Inferior parietal cortex (tissue), 1 donor: ENCODE results near the gene HS3ST5.
"Not testable (repeated sequence)": the region's sequence is repeated elsewhere in the genome, so short reads cannot be mapped to it uniquely, and the experiment has no call there.

Source experiments
- DNase-seq: peaks from one replicate; pipeline ENCODE4 v3.0.0-alpha.2; 2016; ENCODE audit errors: extremely low spot score

HS3ST5 gene

DNA sequence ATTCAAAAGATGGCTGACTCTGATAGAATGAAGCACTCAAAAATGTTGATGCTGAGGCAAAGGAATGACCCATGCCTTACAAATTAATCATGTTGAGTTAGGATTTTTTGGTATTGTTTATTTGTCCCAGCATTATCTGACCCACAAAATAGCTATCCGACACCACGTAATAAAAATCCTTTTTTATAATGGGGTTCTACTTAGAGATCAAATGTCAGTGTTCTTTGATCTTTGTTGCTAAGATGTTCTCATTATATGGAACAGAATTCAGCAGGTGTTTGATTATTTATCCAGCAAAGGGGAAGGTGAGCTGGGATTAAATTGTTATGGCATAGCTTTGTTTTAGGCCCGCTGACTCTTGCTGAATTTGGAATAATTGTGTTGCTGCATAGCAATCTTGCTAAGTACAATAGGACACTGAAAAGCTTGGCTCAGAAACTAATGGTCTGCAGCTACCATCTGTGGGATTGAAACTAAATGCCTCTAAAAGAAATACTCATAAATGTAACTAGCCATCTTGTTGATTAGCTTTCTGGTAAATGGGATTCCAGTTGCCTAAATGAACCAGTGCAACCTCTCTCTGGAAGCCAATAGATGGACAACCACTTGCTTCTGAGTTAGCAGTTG lies 191.6 kb downstream of the HS3ST5 start:
- no peak for DNase-seq

DNA sequence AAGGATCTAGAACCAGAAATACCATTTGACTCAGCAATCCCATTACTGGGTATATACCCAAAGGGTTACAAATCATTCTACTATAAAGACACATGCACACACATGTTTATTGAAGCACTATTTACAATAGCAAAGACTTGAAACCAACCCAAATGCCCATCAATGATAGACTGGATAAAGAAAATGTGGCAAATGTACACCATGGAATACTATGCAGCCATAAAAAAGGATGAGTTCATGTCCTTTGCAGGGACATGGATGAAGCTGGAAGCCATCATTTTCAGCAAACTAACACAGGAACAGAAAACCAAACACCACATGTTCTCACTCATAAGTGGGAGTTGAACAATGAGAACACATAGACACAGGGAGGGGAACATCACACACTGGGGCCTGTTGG lies 193.6 kb downstream of the HS3ST5 start:
- DNase-seq, result not testable (repeated sequence)

DNA sequence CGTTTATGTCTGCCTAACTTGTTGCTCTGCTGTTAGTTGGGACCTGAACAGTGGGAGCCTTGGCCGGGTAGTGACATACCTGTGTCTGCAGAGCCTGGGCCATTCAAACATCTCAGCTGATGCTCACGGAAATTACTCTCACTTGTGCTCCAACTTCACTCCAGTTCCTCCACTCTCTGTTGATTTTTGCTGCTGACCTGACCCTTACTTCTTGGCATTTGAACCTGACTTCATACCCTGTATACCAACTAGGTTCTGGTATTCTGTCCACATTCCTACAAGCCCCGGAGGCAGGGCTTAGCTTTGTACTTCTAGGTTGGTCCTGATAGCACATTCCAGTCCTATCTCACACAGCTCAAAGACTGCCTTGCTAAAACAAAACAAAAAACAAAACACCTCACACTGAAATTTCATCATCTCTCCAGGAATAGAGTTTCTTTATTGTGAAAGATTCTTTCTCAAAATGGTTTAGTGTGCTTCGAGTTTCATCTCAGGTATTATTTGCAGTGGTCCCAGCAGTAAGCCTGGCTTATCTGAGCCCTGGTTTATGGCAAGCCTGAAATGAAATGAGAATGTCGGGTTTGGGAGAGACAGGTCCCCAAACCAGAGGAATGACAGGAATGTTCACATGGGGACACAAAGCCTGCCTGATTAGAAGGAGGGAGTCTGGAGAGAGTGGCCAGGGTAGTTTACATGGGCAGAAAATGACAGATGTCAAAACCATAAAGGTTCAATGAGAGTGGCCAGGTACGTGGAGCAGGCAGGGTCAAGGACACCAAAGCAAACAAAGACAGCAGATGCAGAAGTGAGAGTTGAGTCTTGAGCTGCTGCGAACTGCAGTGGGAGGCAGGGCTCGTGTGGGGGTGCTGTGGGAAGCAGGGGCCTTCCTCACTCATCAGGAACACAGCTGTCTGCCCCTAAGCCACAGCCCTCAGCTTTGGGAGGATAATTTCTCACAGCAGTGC lies 197.7 kb downstream of the HS3ST5 start:
- DNase-seq, result no peak

GRCh38 chr6:114142258-114142657 lies 200.6 kb downstream of the HS3ST5 start:
- DNase-seq, result peak; percentile 35

GRCh38 chr6:114140416-114140815 lies 202.4 kb downstream of the HS3ST5 start:
- DNase-seq, result no peak

DNA sequence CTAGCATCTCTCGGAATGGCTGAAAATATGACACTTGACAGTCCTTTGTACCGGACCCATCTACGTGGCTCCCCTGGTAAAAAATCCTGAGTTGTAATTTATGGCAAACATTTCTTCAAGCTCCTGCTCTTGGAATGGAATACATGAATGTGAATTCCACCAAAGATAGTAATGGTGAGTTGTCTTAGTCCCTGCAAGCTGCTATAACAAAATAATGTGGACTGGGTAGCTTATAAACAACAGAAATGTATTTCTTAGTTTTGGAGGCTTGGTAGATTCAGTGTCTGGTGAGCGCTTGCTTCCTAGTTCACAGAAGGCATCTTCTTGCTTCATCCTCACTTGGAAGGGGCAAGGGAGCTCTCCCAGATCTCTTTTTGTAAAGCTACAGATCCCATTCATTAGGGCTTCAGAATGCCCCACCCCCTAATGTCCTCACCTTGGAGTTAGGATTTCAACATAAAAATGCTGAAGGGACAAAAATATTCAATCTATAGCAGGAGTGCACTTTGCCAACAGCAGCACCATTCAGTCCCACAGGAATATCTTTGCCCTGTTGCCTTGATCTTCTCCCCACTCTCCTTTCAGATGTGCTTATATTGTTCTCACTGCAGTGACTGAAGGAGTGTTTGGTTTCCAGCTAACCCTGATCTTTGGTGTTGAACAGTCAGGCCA lies 204.1 kb downstream of the HS3ST5 start:
- DNase-seq, result no peak

- no peak for DNase-seq
Measured at GRCh38 chr6:114135363-114135971, 207.4 kb downstream of the HS3ST5 start.

GRCh38 chr6:114133816-114134215 lies 209.0 kb downstream of the HS3ST5 start:
- DNase-seq, result no peak

DNA sequence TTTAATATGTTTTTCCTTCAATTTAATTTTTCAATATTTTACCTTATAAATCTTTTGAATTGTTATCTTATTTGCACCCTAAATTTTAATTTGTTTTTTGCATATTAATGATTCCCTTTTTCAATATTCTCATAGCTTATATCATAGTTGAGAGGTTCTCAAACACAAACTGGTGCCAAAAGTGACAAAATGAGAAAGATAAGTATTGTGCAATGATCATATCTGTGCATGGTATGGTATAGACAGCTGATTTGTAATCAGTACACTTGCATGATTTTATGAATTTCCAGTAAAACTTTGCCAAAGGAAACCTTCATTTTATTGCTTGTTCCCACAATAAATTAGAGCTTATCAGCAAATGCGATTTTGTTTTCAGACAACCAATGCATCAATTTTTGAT lies 210.9 kb downstream of the HS3ST5 start:
- DNase-seq, result no peak

GRCh38 chr6:114125576-114125975 lies 217.2 kb downstream of the HS3ST5 start:
- no peak for DNase-seq

GRCh38 chr6:114121913-114122662 lies 220.7 kb downstream of the HS3ST5 start:
- no peak for DNase-seq

GRCh38 chr6:114119056-114119455 lies 223.8 kb downstream of the HS3ST5 start:
- no peak for DNase-seq

DNA sequence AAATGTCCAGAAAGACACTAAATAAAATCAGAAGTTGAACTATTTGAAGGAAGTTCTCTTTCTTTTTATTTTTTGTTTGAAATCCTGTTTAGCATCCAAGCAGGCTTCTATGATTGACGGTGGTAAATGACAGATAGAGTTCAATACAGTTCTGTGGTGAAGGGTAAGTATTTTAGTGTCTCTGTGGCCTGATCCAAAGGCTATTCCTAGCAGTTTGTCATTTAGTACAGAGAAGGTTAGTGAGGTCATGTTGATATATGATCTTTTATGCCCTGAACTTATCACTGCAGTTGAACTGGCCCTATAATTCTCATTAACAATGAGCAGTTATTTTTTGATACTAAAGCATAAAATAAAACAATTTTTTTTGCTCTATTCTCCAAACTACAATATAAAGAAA lies 227.2 kb downstream of the HS3ST5 start:
- no peak for DNase-seq

GRCh38 chr6:114108119-114109002 lies 234.5 kb downstream of the HS3ST5 start:
- peak; percentile 85 for DNase-seq

DNA sequence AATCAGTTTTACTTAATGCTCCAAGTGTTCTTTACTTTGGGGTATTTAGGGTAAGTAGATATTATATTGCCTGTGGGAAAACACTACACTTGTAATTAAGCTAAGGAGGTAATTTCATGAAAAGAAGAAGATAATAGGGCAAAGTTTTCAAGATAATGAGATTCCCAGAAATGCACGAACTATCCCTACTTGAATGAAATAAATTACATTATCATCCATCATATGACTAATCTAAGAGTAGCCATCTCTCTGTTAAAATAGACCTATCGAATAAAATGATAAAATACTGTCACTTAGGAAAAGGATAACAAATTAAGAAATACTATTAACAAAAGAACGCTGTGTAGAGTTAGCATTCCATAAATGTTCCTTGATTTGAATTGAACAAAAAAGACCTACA lies 236.8 kb downstream of the HS3ST5 start:
- DNase-seq, result no peak

- no peak for DNase-seq
Measured at GRCh38 chr6:114101255-114101654, 241.6 kb downstream of the HS3ST5 start.

DNA sequence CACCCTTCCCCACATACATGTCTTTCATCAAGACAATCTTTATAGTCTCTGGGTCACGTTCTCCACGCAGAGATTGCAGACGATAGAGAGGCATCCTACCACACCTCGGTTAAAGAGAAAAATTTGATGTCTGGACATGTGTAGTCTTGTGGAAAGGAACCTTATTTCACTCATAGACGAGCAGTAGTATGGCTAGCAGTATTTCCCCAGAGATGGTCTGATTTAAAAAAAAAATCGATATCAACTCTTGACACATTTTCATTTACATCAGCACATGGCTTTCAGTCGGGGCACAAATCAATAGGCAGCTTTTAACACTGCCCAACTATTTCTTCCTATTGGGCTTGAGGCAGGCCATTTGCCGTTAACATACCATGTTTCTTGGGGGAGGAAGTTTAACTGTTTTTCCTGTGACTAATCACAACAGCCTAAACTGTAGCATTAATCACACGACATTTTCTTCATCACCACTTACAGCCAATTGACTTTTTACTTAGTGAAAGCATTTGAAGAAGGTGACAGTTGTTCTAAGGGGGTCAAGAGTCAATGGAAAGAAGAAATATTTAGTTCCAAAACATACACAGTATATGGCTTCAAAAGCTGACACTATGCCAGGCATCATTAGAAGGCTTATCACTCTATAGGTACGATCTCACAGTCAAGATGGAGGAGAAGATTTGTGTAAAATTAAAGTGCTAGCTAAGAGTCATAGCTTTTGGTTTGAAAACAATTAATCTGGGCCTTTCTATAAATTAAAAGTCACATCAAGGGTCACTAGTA lies 242.4 kb downstream of the HS3ST5 start:
- no peak for DNase-seq

GRCh38 chr6:114096561-114097172 lies 246.2 kb downstream of the HS3ST5 start:
- DNase-seq, result peak; percentile 83

- DNase-seq, result no peak
Measured at GRCh38 chr6:114092943-114093342, 249.9 kb downstream of the HS3ST5 start.
